Measurements from ENCODE around the gene ASB15. TPM values are rescaled to one million over a fixed set of nuclear protein-coding genes. Genes with fewer than 3 reads are reported as not detected.
"Not testable (repeated sequence)": the region's sequence is repeated elsewhere in the genome, so short reads cannot be mapped to it uniquely, and the experiment has no call there.

ASB15 gene
- polyA plus RNA-seq (2013, experiment 1 of 2) = not detected
- polyA plus RNA-seq (2013, experiment 2 of 2) = not detected

DNA sequence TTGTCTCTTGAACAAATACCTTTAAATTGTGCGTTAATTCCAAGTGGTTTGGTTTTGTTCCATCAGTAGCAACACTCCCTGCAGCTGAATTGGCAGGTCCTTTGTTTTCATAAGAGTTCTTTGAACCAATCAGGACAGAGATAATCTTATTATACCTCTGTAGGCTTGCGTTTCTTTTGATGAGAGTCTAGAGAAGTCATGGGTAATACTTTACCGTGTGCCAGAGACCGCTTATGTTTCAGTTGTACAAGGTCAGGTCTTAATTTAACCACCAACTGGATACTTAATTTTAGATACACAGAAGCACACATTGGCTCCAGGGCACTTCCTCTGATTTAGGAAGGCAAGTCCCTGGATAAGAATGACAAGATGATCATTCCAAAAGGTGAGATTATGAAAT lies at the start of gene ASB15:
TSS of gene ASB15 (plus strand) at position 292 of the 400 bp plus-strand sequence. CDS start 12,682 bp downstream, outside the sequence.
- Histone ChIP-seq H2BK120ac (ENCODE audit: low read depth, low read length) (no peak within 1 kb of the TSS), H2BK5ac (ENCODE audit: low read length) (no peak within 1 kb of the TSS), H3K27me3 (ENCODE audit: control insufficient read depth in 3 of 3, insufficient read depth in 3 of 3, low read depth in 1 of 3, low read length in 3 of 3) (no peaks in the 10 kb centered on the region), H3K14ac (ENCODE audit: low read length) (no peak within 1 kb of the TSS), H3K18ac (ENCODE audit: low read length) (no peak within 1 kb of the TSS), H3K23ac (ENCODE audit: low read depth, low read length, poor library complexity) (no peak within 1 kb of the TSS), H3K27ac (replicated peaks; ENCODE audit: low read length) (no peak within 1 kb of the TSS), H3K4me2 (ENCODE audit: insufficient read depth, low read length, poor library complexity, severe bottlenecking) (no peak within 1 kb of the TSS), H3K9ac (ENCODE audit: low read depth, low read length, poor library complexity) (no peak within 1 kb of the TSS), H2BK12ac (ENCODE audit: low read length) (no peak within 1 kb of the TSS), H3K4me3 (ENCODE audit: low read length in 2 of 2) (no peak within 1 kb of the TSS), H3K4me1 (ENCODE audit: control insufficient read depth in 2 of 2, insufficient read depth in 1 of 2, low read depth in 1 of 2, low read length in 2 of 2) (no peaks in the 10 kb centered on the region), H3K9me3 (replicated peaks in 1 of 2; ENCODE audit: control insufficient read depth in 2 of 2, insufficient read depth in 1 of 2, low read depth in 1 of 2, low read length in 2 of 2) (no peaks in the 10 kb centered on the region), H2AFZ (ENCODE audit: low read length) (no peak within 1 kb of the TSS), H2AK5ac (ENCODE audit: low read depth, low read length) (no peak within 1 kb of the TSS), H2BK15ac (ENCODE audit: low read length) (no peak within 1 kb of the TSS), H3K79me1 (ENCODE audit: low read depth, low read length) (no peaks in the 10 kb centered on the region), H4K8ac (ENCODE audit: low read depth, low read length) (no peak within 1 kb of the TSS), H4K91ac (ENCODE audit: low read depth, low read length, poor library complexity) (no peak within 1 kb of the TSS), H3K36me3 (replicated peaks in 1 of 2; ENCODE audit: control insufficient read depth in 2 of 2, insufficient read depth in 2 of 2, low read length in 2 of 2) (no peaks in the 10 kb centered on the region), H3K4ac (ENCODE audit: low read length) (no peak within 1 kb of the TSS)
- WGBS, 2 donors (ENCODE audit: extremely low coverage in 2 of 2, insufficient read length in 2 of 2, insufficient replicate concordance in 1 of 2) = no CpG with 5 or more reads among the region's 4 CpGs
- no peak for DNase-seq (ENCODE audit: low spot score)

- H3K4me2 ChIP-seq (ENCODE audit: insufficient read depth, low read length, poor library complexity, severe bottlenecking); DNase-seq (ENCODE audit: low spot score); H3K27ac ChIP-seq (replicated peaks; ENCODE audit: low read length); H3K4me3 ChIP-seq (ENCODE audit: low read length in 2 of 2); H2AFZ ChIP-seq (ENCODE audit: low read length); H2AK5ac ChIP-seq (ENCODE audit: low read depth, low read length); H3K4ac ChIP-seq (ENCODE audit: low read length); H2BK5ac ChIP-seq (ENCODE audit: low read length); H3K9ac ChIP-seq (ENCODE audit: low read depth, low read length, poor library complexity); H4K8ac ChIP-seq (ENCODE audit: low read depth, low read length); H3K18ac ChIP-seq (ENCODE audit: low read length); H3K14ac ChIP-seq (ENCODE audit: low read length); H3K4me1 ChIP-seq (ENCODE audit: control insufficient read depth in 2 of 2, insufficient read depth in 1 of 2, low read depth in 1 of 2, low read length in 2 of 2); H3K9me3 ChIP-seq (replicated peaks in 1 of 2; ENCODE audit: control insufficient read depth in 2 of 2, insufficient read depth in 1 of 2, low read depth in 1 of 2, low read length in 2 of 2); H2BK120ac ChIP-seq (ENCODE audit: low read depth, low read length); H4K91ac ChIP-seq (ENCODE audit: low read depth, low read length, poor library complexity); H3K27me3 ChIP-seq (ENCODE audit: control insufficient read depth in 3 of 3, insufficient read depth in 3 of 3, low read depth in 1 of 3, low read length in 3 of 3); H3K23ac ChIP-seq (ENCODE audit: low read depth, low read length, poor library complexity); H2BK12ac ChIP-seq (ENCODE audit: low read length); H3K79me1 ChIP-seq (ENCODE audit: low read depth, low read length); H2BK15ac ChIP-seq (ENCODE audit: low read length): not testable (repeated sequence)
- peaks cover 6 to 87% of the 10 kb centered on the region in 2 donors for H3K36me3 ChIP-seq (replicated peaks in 1 of 2; ENCODE audit: control insufficient read depth in 2 of 2, insufficient read depth in 2 of 2, low read length in 2 of 2)
These were observed 49.5 kb upstream of the ASB15 start for GRCh38 chr7:123552134-123552533.

DNA sequence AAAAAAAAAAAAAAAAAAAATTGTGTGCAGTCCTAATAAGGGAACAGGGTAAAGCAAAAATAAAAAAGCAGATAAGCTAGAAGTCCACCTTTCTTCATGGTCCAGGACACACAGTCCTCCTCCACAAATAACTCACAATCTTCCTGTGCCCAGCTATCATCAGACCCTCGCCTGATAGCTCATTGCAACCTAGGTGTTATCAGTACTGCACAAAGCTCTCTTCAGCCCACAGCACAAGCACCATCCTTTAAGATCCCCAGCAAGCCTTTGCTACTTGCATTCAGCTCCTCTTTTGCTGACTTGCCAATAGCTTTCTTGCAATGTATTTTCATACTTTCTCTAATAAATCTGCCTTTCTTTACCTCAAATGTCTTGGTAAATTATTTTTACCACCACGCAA lies 49.0 kb upstream of the ASB15 start:
- Histone ChIP-seq H3K9ac (ENCODE audit: low read depth, low read length, poor library complexity) (no peak overlapping the region), H3K36me3 (replicated peaks in 1 of 2; ENCODE audit: control insufficient read depth in 2 of 2, insufficient read depth in 2 of 2, low read length in 2 of 2) (peaks cover 6 to 82% of the 10 kb centered on the region in 2 donors), H3K4me2 (ENCODE audit: insufficient read depth, low read length, poor library complexity, severe bottlenecking) (no peak overlapping the region), H2BK5ac (ENCODE audit: low read length) (no peak overlapping the region), H2AFZ (ENCODE audit: low read length) (no peak overlapping the region), H3K9me3 (replicated peaks in 1 of 2; ENCODE audit: control insufficient read depth in 2 of 2, insufficient read depth in 1 of 2, low read depth in 1 of 2, low read length in 2 of 2) (peaks cover 0 to 2% of the 10 kb centered on the region in 2 donors), H2BK12ac (ENCODE audit: low read length) (no peak overlapping the region), H2BK120ac (ENCODE audit: low read depth, low read length) (no peak overlapping the region), H3K14ac (ENCODE audit: low read length) (no peak overlapping the region), H2BK15ac (ENCODE audit: low read length) (no peak overlapping the region), H2AK5ac (ENCODE audit: low read depth, low read length) (no peak overlapping the region), H3K4me1 (ENCODE audit: control insufficient read depth in 2 of 2, insufficient read depth in 1 of 2, low read depth in 1 of 2, low read length in 2 of 2) (peaks cover 0 to 3% of the 10 kb centered on the region in 2 donors), H3K27me3 (ENCODE audit: control insufficient read depth in 3 of 3, insufficient read depth in 3 of 3, low read depth in 1 of 3, low read length in 3 of 3) (no peaks in the 10 kb centered on the region), H3K23ac (ENCODE audit: low read depth, low read length, poor library complexity) (no peak overlapping the region), H3K4me3 (ENCODE audit: low read length in 2 of 2) (no peak overlapping the region), H3K4ac (ENCODE audit: low read length) (no peak overlapping the region), H4K91ac (ENCODE audit: low read depth, low read length, poor library complexity) (no peak overlapping the region), H3K79me1 (ENCODE audit: low read depth, low read length) (peaks cover 2% of the 10 kb centered on the region), H3K27ac (replicated peaks; ENCODE audit: low read length) (no peak overlapping the region), H4K8ac (ENCODE audit: low read depth, low read length) (no peak overlapping the region), H3K18ac (ENCODE audit: low read length) (no peak overlapping the region)
- DNase-seq (ENCODE audit: low spot score) = no peak
- WGBS, 2 donors (ENCODE audit: extremely low coverage in 2 of 2, insufficient read length in 2 of 2, insufficient replicate concordance in 1 of 2) = 100% methylated on average over 1 of the region's 2 CpGs; no CpG with 5 or more reads in 1 of the 2 donors

- no peak overlapping the region for H3K4me3 ChIP-seq (ENCODE audit: low read length in 2 of 2)
- WGBS, 2 donors (ENCODE audit: extremely low coverage in 2 of 2, insufficient read length in 2 of 2, insufficient replicate concordance in 1 of 2) = no CpG with 5 or more reads among the region's 3 CpGs
These were observed 48.5 kb upstream of the ASB15 start for GRCh38 chr7:123553159-123553558.

More at GRCh38 chr7:123553159-123553558, 48.5 kb upstream of the ASB15 start:
- H3K27ac ChIP-seq (replicated peaks; ENCODE audit: low read length) = no peak overlapping the region
- H3K23ac ChIP-seq (ENCODE audit: low read depth, low read length, poor library complexity) = no peak overlapping the region
- H3K36me3 ChIP-seq (replicated peaks in 1 of 2; ENCODE audit: control insufficient read depth in 2 of 2, insufficient read depth in 2 of 2, low read length in 2 of 2) = peaks cover 6 to 77% of the 10 kb centered on the region in 2 donors
- peaks cover 0 to 3% of the 10 kb centered on the region in 2 donors for H3K4me1 ChIP-seq (ENCODE audit: control insufficient read depth in 2 of 2, insufficient read depth in 1 of 2, low read depth in 1 of 2, low read length in 2 of 2)
- H3K4ac ChIP-seq (ENCODE audit: low read length) = no peak overlapping the region
- H4K91ac ChIP-seq (ENCODE audit: low read depth, low read length, poor library complexity) = no peak overlapping the region
- H2AK5ac ChIP-seq (ENCODE audit: low read depth, low read length) = no peak overlapping the region
- no peak overlapping the region for H3K9ac ChIP-seq (ENCODE audit: low read depth, low read length, poor library complexity)
- no peak overlapping the region for H2BK5ac ChIP-seq (ENCODE audit: low read length)
- H3K27me3 ChIP-seq (ENCODE audit: control insufficient read depth in 3 of 3, insufficient read depth in 3 of 3, low read depth in 1 of 3, low read length in 3 of 3) = no peaks in the 10 kb centered on the region
- H2BK15ac ChIP-seq (ENCODE audit: low read length) = no peak overlapping the region
- H3K4me2 ChIP-seq (ENCODE audit: insufficient read depth, low read length, poor library complexity, severe bottlenecking) = no peak overlapping the region
- no peak overlapping the region for H3K14ac ChIP-seq (ENCODE audit: low read length)
- no peak for DNase-seq (ENCODE audit: low spot score)
- H2BK12ac ChIP-seq (ENCODE audit: low read length) = no peak overlapping the region
- H2AFZ ChIP-seq (ENCODE audit: low read length) = no peak overlapping the region
- H3K9me3 ChIP-seq (replicated peaks in 1 of 2; ENCODE audit: control insufficient read depth in 2 of 2, insufficient read depth in 1 of 2, low read depth in 1 of 2, low read length in 2 of 2) = peaks cover 0 to 2% of the 10 kb centered on the region in 2 donors
- H3K18ac ChIP-seq (ENCODE audit: low read length) = no peak overlapping the region
- H3K79me1 ChIP-seq (ENCODE audit: low read depth, low read length) = peaks cover 2% of the 10 kb centered on the region
- no peak overlapping the region for H2BK120ac ChIP-seq (ENCODE audit: low read depth, low read length)
- no peak overlapping the region for H4K8ac ChIP-seq (ENCODE audit: low read depth, low read length)

Measured in neuronal stem cell (in vitro differentiated cells).